Measurements from ENCODE around the gene NEXN. TPM values are rescaled to one million over a fixed set of nuclear protein-coding genes. Genes with fewer than 3 reads are reported as not detected.

NEXN gene
- total and polyA plus RNA-seq, 2 of the 13 experiments (the other 11 are each of a cell fraction or from before 2014, with no cell fraction given), result 0.07 to 0.97 TPM

DNA sequence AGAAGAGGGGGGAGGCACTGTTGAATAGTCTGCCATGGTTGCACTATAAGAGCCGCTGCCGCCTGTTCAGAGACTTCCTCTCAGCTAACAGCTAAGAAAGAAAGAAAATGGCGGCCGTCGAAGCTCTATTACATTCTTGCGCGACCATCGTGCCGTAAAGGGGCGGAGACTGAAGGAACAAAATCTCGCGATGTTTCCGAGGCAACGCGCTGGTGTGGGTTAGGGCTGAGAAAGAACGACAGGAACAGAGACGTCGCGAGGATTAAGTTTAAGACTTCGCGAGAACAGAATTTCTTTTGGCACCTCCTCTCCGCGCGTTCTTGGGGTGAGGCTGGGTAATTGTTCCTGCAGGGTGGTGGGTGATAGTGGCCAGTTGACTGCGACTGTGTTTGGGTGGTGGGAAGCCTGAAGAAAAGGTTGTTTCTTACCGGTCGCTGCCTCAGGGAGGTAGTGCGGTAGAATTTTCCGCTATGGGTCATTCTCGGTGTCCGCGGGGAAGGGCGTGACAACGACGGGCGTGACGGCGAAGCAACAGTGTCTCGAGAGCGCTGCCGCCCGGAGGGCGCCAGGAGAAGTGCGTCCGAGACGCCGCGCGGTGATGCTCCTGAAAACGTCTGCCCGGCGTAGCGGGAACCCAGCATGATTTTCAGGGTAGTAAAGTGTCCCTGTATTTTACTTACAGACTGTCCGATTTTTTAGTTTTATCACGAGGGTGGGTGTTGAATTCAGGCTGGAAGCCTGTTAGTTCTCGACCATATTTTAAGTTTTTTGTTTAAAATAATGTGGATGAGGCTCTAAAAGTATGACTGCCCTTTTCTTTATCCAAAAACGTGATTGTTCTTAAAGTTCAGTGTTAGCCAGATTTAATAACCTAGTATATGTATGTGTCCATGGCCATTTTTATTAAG, 90.8 kb downstream of the NEXN start, which contains the start of gene FUBP1 (continued):
- TF ChIP-seq ZNF180 (CRISPR knock-in tag; IDR thresholded peaks at IDR 0.05; ENCODE audit: borderline replicate concordance, low read depth) (no peak), ZBTB26 (CRISPR knock-in tag; IDR thresholded peaks at IDR 0.05; ENCODE audit: borderline replicate concordance) (peak; percentile 71; the same call in 1 of the 2 replicates), ZNF576 (CRISPR knock-in tag; IDR thresholded peaks at IDR 0.05) (no peak), ZBTB4 (CRISPR knock-in tag; IDR thresholded peaks at IDR 0.05; ENCODE audit: borderline replicate concordance) (no peak), ZNF562 (CRISPR knock-in tag; IDR thresholded peaks at IDR 0.05; ENCODE audit: borderline replicate concordance) (no peak), PITX1 (CRISPR knock-in tag; IDR thresholded peaks at IDR 0.05) (peak; percentile 72), ZNF556 (CRISPR knock-in tag; IDR thresholded peaks at IDR 0.05; ENCODE audit: borderline replicate concordance) (no peak; the same call in 1 of the 2 replicates), ZNF557 (CRISPR knock-in tag; IDR thresholded peaks at IDR 0.05) (no peak), RBFOX2 (IDR thresholded peaks at IDR 0.05; ENCODE audit: low read depth, low read length) (peak; percentile 79), ZNF484 (CRISPR knock-in tag; IDR thresholded peaks at IDR 0.05; ENCODE audit: borderline replicate concordance, low read depth) (no peak), NCOR1 (IDR thresholded peaks at IDR 0.05; ENCODE audit: borderline replicate concordance, low read length) (no peak; the same call in 1 of the 2 replicates)
- TF ChIP-seq, protein P1, sequence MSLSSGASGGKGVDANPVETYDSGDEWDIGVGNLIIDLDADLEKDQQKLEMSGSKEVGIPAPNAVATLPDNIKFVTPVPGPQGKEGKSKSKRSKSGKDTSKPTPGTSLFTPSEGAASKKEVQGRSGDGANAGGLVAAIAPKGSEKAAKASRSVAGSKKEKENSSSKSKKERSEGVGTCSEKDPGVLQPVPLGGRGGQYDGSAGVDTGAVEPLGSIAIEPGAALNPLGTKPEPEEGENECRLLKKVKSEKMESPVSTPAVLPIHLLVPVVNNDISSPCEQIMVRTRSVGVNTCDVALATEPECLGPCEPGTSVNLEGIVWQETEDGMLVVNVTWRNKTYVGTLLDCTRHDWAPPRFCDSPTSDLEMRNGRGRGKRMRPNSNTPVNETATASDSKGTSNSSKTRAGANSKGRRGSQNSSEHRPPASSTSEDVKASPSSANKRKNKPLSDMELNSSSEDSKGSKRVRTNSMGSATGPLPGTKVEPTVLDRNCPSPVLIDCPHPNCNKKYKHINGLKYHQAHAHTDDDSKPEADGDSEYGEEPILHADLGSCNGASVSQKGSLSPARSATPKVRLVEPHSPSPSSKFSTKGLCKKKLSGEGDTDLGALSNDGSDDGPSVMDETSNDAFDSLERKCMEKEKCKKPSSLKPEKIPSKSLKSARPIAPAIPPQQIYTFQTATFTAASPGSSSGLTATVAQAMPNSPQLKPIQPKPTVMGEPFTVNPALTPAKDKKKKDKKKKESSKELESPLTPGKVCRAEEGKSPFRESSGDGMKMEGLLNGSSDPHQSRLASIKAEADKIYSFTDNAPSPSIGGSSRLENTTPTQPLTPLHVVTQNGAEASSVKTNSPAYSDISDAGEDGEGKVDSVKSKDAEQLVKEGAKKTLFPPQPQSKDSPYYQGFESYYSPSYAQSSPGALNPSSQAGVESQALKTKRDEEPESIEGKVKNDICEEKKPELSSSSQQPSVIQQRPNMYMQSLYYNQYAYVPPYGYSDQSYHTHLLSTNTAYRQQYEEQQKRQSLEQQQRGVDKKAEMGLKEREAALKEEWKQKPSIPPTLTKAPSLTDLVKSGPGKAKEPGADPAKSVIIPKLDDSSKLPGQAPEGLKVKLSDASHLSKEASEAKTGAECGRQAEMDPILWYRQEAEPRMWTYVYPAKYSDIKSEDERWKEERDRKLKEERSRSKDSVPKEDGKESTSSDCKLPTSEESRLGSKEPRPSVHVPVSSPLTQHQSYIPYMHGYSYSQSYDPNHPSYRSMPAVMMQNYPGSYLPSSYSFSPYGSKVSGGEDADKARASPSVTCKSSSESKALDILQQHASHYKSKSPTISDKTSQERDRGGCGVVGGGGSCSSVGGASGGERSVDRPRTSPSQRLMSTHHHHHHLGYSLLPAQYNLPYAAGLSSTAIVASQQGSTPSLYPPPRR (CRISPR knock-in tag; IDR thresholded peaks at IDR 0.05; ENCODE audit: borderline replicate concordance), result 0 out of 2 replicates have a peak, but pooled peaks have one; percentile 56
- TF ChIP-seq, protein P2, sequence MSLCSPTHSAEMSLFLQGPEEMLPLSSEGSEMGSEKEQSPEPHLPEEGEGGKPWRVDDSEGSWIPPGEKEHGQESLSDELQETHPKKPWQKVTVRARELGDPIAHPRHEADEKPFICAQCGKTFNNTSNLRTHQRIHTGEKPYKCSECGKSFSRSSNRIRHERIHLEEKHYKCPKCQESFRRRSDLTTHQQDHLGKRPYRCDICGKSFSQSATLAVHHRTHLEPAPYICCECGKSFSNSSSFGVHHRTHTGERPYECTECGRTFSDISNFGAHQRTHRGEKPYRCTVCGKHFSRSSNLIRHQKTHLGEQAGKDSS (CRISPR knock-in tag; IDR thresholded peaks at IDR 0.05; ENCODE audit: borderline replicate concordance, low read depth), result no peak
- TF ChIP-seq, protein P3, sequence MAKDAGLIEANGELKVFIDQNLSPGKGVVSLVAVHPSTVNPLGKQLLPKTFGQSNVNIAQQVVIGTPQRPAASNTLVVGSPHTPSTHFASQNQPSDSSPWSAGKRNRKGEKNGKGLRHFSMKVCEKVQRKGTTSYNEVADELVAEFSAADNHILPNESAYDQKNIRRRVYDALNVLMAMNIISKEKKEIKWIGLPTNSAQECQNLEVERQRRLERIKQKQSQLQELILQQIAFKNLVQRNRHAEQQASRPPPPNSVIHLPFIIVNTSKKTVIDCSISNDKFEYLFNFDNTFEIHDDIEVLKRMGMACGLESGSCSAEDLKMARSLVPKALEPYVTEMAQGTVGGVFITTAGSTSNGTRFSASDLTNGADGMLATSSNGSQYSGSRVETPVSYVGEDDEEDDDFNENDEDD (CRISPR knock-in tag; IDR thresholded peaks at IDR 0.05; ENCODE audit: borderline replicate concordance), result no peak; the same call in 1 of the 2 replicates

All from HepG2 (cell line).